ENCODE results near the gene DOK7.

DNA sequence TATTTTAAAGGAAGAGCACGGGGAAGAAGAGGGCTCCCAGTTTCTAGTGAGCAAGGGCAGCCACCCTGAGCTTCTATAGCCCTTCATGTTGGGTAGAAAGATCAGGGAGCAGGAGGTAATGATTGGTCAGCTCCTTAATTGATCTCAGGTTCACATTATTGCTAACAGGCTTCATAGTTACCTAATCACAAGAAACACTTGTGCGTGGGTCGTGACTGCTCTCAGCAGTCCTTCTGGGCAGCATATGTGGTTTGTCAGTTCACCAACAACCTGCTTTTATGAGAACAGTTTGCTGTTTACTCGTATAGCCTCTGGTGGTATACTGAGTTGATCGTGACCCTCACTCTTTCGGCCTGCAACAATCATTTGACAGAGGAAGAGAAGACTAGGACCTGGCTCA, 4.7 kb upstream of the DOK7 start:
- TF ChIP-seq, protein P1, sequence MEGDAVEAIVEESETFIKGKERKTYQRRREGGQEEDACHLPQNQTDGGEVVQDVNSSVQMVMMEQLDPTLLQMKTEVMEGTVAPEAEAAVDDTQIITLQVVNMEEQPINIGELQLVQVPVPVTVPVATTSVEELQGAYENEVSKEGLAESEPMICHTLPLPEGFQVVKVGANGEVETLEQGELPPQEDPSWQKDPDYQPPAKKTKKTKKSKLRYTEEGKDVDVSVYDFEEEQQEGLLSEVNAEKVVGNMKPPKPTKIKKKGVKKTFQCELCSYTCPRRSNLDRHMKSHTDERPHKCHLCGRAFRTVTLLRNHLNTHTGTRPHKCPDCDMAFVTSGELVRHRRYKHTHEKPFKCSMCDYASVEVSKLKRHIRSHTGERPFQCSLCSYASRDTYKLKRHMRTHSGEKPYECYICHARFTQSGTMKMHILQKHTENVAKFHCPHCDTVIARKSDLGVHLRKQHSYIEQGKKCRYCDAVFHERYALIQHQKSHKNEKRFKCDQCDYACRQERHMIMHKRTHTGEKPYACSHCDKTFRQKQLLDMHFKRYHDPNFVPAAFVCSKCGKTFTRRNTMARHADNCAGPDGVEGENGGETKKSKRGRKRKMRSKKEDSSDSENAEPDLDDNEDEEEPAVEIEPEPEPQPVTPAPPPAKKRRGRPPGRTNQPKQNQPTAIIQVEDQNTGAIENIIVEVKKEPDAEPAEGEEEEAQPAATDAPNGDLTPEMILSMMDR (IDR thresholded peaks at IDR 0.05; ENCODE audit: low read depth, low read length, missing input control), result no peak
- TF ChIP-seq, protein P2, sequence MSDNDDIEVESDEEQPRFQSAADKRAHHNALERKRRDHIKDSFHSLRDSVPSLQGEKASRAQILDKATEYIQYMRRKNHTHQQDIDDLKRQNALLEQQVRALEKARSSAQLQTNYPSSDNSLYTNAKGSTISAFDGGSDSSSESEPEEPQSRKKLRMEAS (IDR thresholded peaks at IDR 0.05), result no peak
- TF ChIP-seq GABPA (IDR thresholded peaks at IDR 0.05 in 1 of 2, conservative IDR thresholded peaks at IDR 0.05 in 1 of 2) (no peak), RXRA (IDR thresholded peaks at IDR 0.05) (no peak), JUND (IDR thresholded peaks at IDR 0.05) (no peak), TAF1 (conservative IDR thresholded peaks at IDR 0.05) (no peak), EGR1 (IDR thresholded peaks at IDR 0.05; ENCODE audit: low read depth in 2 of 2) (no peak), YY1 (IDR thresholded peaks at IDR 0.05) (no peak), FOXA2 (IDR thresholded peaks at IDR 0.05) (no peak), FOXA1 (IDR thresholded peaks at IDR 0.05) (no peak)
- TF ChIP-seq, protein P3, sequence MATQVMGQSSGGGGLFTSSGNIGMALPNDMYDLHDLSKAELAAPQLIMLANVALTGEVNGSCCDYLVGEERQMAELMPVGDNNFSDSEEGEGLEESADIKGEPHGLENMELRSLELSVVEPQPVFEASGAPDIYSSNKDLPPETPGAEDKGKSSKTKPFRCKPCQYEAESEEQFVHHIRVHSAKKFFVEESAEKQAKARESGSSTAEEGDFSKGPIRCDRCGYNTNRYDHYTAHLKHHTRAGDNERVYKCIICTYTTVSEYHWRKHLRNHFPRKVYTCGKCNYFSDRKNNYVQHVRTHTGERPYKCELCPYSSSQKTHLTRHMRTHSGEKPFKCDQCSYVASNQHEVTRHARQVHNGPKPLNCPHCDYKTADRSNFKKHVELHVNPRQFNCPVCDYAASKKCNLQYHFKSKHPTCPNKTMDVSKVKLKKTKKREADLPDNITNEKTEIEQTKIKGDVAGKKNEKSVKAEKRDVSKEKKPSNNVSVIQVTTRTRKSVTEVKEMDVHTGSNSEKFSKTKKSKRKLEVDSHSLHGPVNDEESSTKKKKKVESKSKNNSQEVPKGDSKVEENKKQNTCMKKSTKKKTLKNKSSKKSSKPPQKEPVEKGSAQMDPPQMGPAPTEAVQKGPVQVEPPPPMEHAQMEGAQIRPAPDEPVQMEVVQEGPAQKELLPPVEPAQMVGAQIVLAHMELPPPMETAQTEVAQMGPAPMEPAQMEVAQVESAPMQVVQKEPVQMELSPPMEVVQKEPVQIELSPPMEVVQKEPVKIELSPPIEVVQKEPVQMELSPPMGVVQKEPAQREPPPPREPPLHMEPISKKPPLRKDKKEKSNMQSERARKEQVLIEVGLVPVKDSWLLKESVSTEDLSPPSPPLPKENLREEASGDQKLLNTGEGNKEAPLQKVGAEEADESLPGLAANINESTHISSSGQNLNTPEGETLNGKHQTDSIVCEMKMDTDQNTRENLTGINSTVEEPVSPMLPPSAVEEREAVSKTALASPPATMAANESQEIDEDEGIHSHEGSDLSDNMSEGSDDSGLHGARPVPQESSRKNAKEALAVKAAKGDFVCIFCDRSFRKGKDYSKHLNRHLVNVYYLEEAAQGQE (IDR thresholded peaks at IDR 0.05), result no peak
- TF ChIP-seq, protein P4, sequence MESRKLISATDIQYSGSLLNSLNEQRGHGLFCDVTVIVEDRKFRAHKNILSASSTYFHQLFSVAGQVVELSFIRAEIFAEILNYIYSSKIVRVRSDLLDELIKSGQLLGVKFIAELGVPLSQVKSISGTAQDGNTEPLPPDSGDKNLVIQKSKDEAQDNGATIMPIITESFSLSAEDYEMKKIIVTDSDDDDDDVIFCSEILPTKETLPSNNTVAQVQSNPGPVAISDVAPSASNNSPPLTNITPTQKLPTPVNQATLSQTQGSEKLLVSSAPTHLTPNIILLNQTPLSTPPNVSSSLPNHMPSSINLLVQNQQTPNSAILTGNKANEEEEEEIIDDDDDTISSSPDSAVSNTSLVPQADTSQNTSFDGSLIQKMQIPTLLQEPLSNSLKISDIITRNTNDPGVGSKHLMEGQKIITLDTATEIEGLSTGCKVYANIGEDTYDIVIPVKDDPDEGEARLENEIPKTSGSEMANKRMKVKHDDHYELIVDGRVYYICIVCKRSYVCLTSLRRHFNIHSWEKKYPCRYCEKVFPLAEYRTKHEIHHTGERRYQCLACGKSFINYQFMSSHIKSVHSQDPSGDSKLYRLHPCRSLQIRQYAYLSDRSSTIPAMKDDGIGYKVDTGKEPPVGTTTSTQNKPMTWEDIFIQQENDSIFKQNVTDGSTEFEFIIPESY (IDR thresholded peaks at IDR 0.05), result no peak
- TF ChIP-seq, protein P5, sequence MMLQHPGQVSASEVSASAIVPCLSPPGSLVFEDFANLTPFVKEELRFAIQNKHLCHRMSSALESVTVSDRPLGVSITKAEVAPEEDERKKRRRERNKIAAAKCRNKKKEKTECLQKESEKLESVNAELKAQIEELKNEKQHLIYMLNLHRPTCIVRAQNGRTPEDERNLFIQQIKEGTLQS (IDR thresholded peaks at IDR 0.05), result no peak
